HG02938 (cell line): Measurements from ENCODE around the gene MAP7D2.

Source experiments
- ATAC-seq: cut with Tn5 transposase; IDR thresholded peaks from one replicate; pipeline ENCODE4 v1.9.1; 2021; ENCODE audit warnings: mild to moderate bottlenecking, moderate library complexity; ENCODE audit not compliant: unreplicated experiment

MAP7D2 gene

GRCh38 chrX:20116087-20116576 lies 575 bp downstream of the MAP7D2 start:
- ATAC-seq, result no peak

- ATAC-seq, result no peak
These were observed 4.5 kb downstream of the MAP7D2 start for GRCh38 chrX:20112022-20112774.

DNA sequence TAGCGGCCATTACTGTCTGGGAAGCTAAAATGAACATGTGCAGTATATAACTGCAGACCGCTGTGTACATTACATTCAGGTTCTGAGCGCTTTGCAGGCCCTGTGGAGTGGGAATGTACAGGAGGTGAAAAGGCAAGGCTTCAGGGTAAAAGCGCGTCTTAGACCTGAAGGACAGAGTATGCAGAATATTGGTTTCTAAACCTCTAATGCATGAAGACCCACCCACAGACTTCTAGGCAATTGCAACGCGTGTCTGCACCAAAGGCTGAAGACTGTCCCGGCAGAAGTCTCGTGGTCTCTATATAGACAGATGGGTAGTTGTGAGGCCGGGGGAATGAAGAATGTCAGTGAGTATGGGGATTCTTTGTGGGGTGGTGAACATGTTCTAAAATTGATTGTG lies 5.4 kb downstream of the MAP7D2 start:
- no peak for ATAC-seq

DNA sequence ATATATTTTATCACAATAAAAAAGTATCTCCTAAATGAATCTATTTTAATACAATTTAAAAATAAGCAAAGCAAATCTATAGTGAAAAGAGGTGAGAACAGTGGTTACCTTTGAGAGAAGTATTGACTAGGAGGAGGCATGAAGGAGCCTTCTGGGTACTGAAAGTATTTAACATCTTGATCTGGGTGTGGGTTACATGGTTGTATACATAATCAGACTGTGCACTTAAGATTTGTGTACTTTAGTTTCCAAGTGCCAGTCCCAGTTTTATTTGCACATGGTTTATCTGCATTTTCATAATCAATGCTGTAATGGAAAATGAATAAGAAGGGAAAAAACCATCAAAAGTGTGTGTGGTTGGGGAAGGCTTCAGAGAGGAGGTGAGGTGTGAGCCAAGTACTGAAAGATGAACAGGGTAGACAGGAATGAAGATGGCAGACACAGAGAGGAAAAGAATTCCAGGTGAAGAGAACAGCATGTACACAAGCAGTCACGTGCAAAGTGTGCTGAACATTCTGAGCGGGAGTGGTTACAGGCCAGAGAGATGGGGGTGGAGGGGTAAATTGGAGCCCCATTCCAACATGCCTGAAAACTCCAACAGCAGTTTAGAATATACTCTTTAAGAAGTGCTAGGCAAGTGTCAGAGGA lies 14.6 kb downstream of the MAP7D2 start:
- no peak for ATAC-seq

DNA sequence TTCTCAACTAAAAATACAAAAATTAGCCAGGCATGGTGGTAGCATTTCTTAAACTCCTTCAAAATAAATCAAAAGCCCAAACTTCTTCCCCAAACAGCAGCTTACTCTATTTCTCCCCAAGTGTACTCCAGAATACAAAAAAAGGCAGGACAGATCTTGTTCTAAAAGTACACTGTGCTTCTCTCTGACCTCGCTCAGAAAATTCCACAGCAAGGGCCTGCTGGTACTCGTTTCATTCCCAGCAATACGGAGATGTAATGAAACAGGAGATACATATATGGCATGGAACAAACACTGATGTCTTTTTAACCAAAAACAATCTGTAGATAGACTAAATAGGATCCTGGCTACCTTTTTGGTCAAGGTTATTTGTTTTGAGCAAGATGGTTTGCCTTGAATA lies 25.2 kb downstream of the MAP7D2 start:
- ATAC-seq, result no peak

GRCh38 chrX:20089845-20090244 lies 26.9 kb downstream of the MAP7D2 start:
- ATAC-seq, result no peak

GRCh38 chrX:20080277-20080676 lies 36.4 kb downstream of the MAP7D2 start:
- no peak for ATAC-seq

DNA sequence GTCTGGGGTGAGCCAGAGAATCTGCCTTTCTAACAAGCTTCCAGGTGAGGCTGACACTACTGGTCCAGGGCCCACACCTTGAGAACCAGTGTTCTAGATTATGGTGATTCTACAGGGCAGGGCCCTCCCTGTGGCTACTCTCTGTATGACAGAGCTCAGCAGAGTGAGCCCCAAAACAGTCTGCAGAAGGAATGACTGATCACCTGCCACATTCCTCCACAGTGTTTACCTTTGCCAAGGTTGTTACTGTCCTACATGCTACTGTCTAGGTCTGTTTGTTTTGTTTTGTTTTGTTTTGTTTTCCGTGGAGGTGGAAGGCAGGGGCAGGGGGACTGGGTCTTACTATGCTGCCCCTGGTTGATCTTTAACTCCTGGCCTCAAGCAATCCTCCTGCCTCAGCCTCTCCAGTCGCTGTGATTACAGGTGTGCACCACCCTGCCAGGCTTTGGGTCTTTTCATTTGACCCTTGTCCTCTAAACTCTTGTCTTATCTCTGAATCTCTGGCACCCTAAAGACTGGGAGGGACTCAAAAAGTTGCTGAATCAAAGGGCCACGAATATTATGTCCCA lies 45.1 kb downstream of the MAP7D2 start:
- ATAC-seq, result no peak

GRCh38 chrX:20067709-20068561 lies 48.8 kb downstream of the MAP7D2 start:
- no peak for ATAC-seq

- ATAC-seq, result no peak
These were observed 49.6 kb downstream of the MAP7D2 start for GRCh38 chrX:20066968-20067708.

- ATAC-seq, result no peak
These were observed 52.9 kb downstream of the MAP7D2 start for GRCh38 chrX:20063716-20064351.

DNA sequence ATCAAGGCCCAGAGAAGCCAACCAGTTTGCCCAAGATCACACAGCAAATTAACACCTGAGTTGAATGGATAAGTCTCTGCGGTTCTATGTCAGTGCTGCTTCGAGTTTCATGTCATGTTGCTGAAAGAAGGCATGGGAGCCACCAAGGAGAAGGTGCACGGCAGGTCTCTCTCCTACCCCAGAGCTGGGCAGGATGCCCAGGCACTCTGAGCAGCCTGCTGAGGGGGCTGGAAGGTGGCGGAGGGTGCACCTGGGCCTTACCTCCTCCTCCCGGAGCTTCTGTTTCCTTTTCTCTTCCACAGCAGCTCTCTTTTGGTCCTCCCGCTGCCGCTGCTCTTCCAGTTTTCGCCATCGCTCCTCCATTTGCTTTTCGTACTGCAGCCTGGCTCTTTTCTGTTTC lies 53.6 kb downstream of the MAP7D2 start:
- no peak for ATAC-seq

DNA sequence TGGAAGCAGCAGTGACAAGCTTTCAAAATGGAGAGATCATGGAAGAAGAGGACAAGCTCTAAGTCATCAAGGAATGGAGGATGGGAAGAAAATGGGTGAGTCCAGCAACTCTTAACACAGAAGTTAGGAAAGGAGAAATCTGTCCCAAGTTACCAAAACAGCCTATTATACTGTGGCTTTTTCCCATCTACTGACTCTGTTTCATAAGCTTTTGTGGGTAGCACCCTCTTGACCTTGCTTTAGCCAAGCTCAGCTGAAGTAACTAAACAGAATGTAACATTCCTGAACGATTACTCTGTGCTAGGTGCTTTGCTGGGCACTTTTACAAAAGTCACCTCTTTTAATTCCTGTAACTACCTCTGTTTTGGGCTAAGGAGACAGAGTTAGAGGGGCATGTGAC lies 54.9 kb downstream of the MAP7D2 start:
- ATAC-seq, result no peak

- no peak for ATAC-seq
These were observed 55.6 kb downstream of the MAP7D2 start for GRCh38 chrX:20060961-20061748.

DNA sequence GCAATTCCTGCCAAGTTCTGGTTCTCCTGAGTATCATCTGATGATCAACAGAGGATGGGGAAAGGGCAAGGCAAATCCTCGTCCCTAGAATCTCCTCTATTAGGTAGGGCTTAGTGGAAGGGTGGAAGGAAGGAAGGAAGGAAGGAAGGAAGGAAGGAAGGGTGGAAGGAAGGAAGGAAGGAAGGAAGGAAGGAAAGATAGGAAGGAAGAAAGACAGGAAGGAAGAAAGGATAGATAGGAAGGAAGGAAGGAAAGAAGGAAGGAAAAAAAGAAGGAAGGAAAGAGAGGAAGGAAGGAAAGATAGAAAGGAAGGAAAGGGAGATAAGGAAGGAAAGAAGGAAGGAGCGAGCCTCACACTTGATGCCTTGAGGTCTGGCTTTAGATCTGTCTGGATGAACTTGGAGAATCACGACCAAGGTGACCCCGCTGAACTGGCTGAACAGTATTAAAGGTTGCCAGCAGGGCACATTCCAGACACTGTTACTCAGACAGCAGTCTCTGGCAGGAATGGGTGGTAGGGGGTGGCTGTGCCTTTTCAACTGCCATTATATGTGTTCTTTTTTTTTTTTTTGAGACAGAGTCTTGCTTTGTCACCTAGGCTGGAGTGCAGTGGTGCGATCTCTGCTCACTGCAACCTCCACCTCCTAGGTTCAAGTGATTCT lies 57.1 kb downstream of the MAP7D2 start:
- no peak for ATAC-seq

- ATAC-seq, result no peak
These were observed 59.2 kb downstream of the MAP7D2 start for GRCh38 chrX:20057479-20057878.

- ATAC-seq, result no peak
These were observed 60.0 kb downstream of the MAP7D2 start for GRCh38 chrX:20056704-20057103.

DNA sequence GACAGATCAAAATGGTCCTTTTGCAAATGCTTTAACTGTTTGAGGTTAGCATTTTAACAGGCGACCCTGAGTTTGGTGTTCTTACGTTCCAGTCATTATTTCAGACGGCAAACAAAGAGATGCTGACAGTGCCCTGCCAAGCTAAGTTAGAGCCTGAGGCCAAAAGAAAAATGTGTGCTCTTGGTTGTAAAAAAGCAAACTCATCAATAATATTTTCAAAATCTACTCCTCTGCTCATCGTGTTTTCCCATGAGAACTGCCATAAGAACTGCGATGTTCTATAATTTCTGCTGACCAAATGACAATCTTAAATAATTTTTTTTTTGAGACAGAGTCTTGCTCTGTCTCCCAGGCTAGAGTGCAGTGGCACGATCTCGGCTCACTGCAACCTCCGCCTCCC lies 63.2 kb downstream of the MAP7D2 start:
- no peak for ATAC-seq

GRCh38 chrX:20046864-20047263 lies 69.8 kb downstream of the MAP7D2 start:
- ATAC-seq, result no peak
